Germinal center (tissue), 1 donor: ENCODE results near the gene GRIN1.
A peak's percentile ranks its signal among the peaks of the same experiment; 100 is the strongest.

Source experiments
- DNase-seq: peaks from one replicate; pipeline ENCODE4 v3.0.0; 2012; ENCODE audit warnings: mixed read lengths, low spot score

Gene GRIN1

GRCh38 chr9:137164370-137165249, 25.7 kb downstream of the GRIN1 start:
- DNase-seq = no peak

GRCh38 chr9:137165250-137165836, 26.4 kb downstream of the GRIN1 start:
- no peak for DNase-seq

- no peak for DNase-seq
Measured at GRCh38 chr9:137166380-137167229, 27.7 kb downstream of the GRIN1 start.

- no peak for DNase-seq
Measured at GRCh38 chr9:137167277-137167746, 28.4 kb downstream of the GRIN1 start.

- DNase-seq = no peak
Measured at GRCh38 chr9:137167747-137168572, 29.0 kb downstream of the GRIN1 start.

- no peak for DNase-seq
Measured at GRCh38 chr9:137168573-137168903, 29.6 kb downstream of the GRIN1 start.

GRCh38 chr9:137168904-137169856, 30.2 kb downstream of the GRIN1 start:
- peak; percentile 48 for DNase-seq

GRCh38 chr9:137169896-137170358, 31.0 kb downstream of the GRIN1 start, which contains the start of gene LRRC26:
Gene LRRC26 (minus strand): TSS chr9:137170051. CDS start chr9:137169943, 108 bp downstream.
- no peak for DNase-seq

- DNase-seq = no peak
Measured at GRCh38 chr9:137170486-137171148, 31.7 kb downstream of the GRIN1 start.

GRCh38 chr9:137171149-137171900, 32.4 kb downstream of the GRIN1 start:
- no peak for DNase-seq

- no peak for DNase-seq
Measured at GRCh38 chr9:137172901-137173795, 34.2 kb downstream of the GRIN1 start.

- no peak for DNase-seq
Measured at GRCh38 chr9:137173796-137174664, 35.1 kb downstream of the GRIN1 start.

- no peak for DNase-seq
Measured at GRCh38 chr9:137174722-137175293, 35.9 kb downstream of the GRIN1 start.

- DNase-seq = no peak
Measured at GRCh38 chr9:137175345-137175961, 36.5 kb downstream of the GRIN1 start.

GRCh38 chr9:137176302-137177182, 37.6 kb downstream of the GRIN1 start:
- peak; percentile 56 for DNase-seq
